Measurements from ENCODE around the gene GTF2A2. TPM values are rescaled to one million over a fixed set of nuclear protein-coding genes. Genes with fewer than 3 reads are reported as not detected.

Gene GTF2A2
- total RNA-seq, 1 donor: 39.3 TPM

- H3K4me3 ChIP-seq (ENCODE audit: low read depth, low read length): no peak overlapping the region
- no peak for DNase-seq (ENCODE audit: low read depth)
- TF ChIP-seq, protein P1, sequence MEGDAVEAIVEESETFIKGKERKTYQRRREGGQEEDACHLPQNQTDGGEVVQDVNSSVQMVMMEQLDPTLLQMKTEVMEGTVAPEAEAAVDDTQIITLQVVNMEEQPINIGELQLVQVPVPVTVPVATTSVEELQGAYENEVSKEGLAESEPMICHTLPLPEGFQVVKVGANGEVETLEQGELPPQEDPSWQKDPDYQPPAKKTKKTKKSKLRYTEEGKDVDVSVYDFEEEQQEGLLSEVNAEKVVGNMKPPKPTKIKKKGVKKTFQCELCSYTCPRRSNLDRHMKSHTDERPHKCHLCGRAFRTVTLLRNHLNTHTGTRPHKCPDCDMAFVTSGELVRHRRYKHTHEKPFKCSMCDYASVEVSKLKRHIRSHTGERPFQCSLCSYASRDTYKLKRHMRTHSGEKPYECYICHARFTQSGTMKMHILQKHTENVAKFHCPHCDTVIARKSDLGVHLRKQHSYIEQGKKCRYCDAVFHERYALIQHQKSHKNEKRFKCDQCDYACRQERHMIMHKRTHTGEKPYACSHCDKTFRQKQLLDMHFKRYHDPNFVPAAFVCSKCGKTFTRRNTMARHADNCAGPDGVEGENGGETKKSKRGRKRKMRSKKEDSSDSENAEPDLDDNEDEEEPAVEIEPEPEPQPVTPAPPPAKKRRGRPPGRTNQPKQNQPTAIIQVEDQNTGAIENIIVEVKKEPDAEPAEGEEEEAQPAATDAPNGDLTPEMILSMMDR (IDR thresholded peaks at IDR 0.05; ENCODE audit: insufficient read depth, low read depth, low read length): no peak
Measured at GRCh38 chr15:59694779-59695178, 37.5 kb upstream of the GTF2A2 start.

GRCh38 chr15:59691194-59691805, 34.0 kb upstream of the GTF2A2 start:
- no peak overlapping the region for H3K4me3 ChIP-seq (ENCODE audit: low read depth, low read length)
- peak; percentile 56 for DNase-seq (ENCODE audit: low read depth)
- TF ChIP-seq, protein P1 (IDR thresholded peaks at IDR 0.05; ENCODE audit: insufficient read depth, low read depth, low read length): peak; percentile 71

DNA sequence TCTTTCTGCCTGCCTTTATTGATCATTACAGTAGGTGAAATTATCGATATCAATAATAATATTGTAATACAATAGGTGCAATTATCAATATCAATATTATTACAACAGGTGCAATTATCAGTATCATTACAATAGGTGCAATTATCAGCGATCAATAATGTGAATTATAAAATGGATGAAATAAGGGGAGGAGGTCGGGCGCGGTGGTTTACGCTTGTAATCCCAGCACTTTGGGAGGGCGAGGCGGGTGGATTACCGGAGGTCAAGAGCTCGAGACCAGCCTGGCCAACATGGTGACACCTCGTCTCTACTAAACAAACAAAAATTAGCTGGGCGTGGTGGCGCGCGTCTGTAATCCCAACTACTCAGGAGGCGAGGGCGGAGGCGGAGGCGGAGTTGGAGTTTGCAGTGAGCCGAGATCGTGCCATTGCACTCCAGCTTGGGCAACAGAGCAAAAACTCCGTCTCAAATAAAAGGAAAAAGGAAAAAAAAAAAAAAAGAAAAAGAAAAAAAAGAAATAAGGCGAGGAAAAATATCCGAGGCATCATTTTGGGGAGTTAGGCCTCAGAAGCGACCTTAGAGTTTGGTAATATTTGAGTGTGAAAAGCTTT, 32.4 kb upstream of the GTF2A2 start:
- DNase-seq (ENCODE audit: low read depth): peak; percentile 75

DNA sequence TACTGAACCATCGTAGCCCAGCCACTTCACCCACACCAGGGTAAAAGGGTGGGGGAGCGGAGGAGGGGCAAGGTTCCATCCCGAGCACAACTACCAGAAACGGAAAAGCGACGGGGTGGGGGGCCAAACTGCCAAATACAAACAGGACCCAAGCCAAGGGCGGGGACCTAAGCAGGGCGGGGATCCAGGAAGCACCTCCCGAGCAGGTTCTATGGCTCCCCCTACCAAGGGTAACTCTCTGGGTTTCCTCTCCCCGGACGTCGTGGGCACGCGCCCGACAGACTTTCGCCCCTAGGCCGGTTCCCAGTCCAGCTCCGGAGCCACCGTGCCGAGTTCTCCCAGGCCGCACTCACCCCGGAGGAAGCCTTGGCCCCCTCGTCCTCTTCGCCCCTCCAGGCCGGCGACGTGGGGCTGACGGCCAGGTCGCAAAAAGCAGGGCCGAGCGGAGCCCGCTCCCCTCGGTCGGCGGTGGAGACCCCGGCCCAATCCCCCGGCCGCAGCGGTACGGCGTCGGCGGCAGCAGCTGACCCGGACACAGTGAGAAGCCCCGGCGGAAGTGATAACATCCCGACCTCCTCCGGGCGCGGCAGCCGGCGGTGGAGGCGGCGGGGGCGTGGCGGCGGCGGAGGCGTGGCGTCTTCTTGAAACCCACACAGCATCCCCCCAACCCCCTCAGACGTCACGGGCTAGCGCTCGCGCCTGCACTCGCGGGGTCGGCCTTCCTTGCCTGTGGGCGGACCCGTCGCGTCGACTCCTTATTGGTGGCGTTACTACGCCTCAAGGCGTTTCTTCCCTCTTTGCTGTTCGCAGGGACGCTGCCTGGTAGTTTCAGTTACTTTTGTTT, 31.7 kb upstream of the GTF2A2 start, which contains the start of gene BNIP2:
TSS of gene BNIP2 (minus strand) at position 539 of the 844 bp plus-strand sequence. CDS start 6,863 bp downstream, outside the sequence.
- TF ChIP-seq, protein P1 (IDR thresholded peaks at IDR 0.05; ENCODE audit: insufficient read depth, low read depth, low read length): no peak
- H3K4me3 ChIP-seq (ENCODE audit: low read depth, low read length): peak within 1 kb of the TSS; percentile 97
- DNase-seq (ENCODE audit: low read depth): peak; percentile 99

More for the DNA sequence above, 32.4 kb upstream of the GTF2A2 start:
- H3K4me3 ChIP-seq (ENCODE audit: low read depth, low read length): peak overlapping the region; percentile 97
- TF ChIP-seq, protein P1 (IDR thresholded peaks at IDR 0.05; ENCODE audit: insufficient read depth, low read depth, low read length): no peak

DNA sequence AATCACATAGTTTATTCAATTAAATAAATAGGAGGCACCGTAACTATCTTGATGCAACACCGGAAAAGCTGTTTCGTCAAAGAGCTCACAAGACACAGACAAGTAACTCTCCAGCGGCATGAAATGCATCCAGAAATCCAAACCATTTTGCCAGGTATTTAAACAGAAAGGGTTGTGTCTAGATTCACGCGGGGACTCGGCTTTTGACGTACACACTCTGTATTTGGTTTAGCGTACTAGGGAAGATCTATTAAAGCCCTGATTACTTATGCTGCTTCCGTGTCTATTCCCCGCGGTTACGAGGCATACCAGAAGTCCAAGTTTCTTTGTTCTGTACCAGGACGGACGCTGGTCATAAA, 31.1 kb upstream of the GTF2A2 start:
- TF ChIP-seq, protein P1 (IDR thresholded peaks at IDR 0.05; ENCODE audit: insufficient read depth, low read depth, low read length): no peak
- peak overlapping the region; percentile 97 for H3K4me3 ChIP-seq (ENCODE audit: low read depth, low read length)
- DNase-seq (ENCODE audit: low read depth): peak; percentile 90

DNA sequence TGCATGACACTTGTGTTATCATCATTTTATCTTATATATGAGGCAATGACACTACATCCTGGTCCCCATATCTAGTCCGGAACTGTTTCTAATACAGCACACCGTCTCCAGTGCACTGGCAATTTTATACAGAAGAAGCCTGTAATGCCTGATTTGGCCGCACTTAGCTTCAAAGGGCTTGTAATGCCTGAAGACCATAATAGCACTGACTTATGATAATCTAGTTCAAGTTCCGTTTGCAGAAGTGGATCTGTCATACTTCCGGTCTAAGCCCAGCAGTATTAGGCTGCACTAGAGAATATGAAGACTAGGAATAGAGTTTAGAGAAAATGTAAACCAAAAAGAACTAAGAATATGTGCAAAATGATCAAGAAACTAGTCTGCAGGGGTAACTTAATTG, 30.5 kb upstream of the GTF2A2 start:
- TF ChIP-seq, protein P1 (IDR thresholded peaks at IDR 0.05; ENCODE audit: insufficient read depth, low read depth, low read length): no peak
- H3K4me3 ChIP-seq (ENCODE audit: low read depth, low read length): peak overlapping the region; percentile 97
- DNase-seq (ENCODE audit: low read depth): peak; percentile 48

All from fibroblast of villous mesenchyme (primary cell).